CD4-positive, alpha-beta T cell treated with Interleukin-1 beta for 1 hour (primary cell): ENCODE results near the gene NRIP1.

Experiments used
- DNase-seq, 2 donors: peaks; one replicate each; pipeline ENCODE4 v3.0.0-alpha.2; 2020 to 2022

Gene NRIP1

GRCh38 chr21:15064576-15065391 lies at the start of gene NRIP1:
Gene NRIP1, minus strand, starts transcription at chr21:15065000. Its CDS starts 96,808 bp downstream, at chr21:14968192.
- peak; percentile 84 to 88 for DNase-seq

- no peak for DNase-seq
Measured at GRCh38 chr21:15112858-15113257, 48.1 kb upstream of the NRIP1 start.

GRCh38 chr21:15108801-15109200 lies 44.0 kb upstream of the NRIP1 start:
- no peak for DNase-seq

- no peak for DNase-seq
Measured at GRCh38 chr21:15104470-15104869, 39.7 kb upstream of the NRIP1 start.

- no peak for DNase-seq
Measured at GRCh38 chr21:15098908-15099307, 34.1 kb upstream of the NRIP1 start.

GRCh38 chr21:15098181-15098580 lies 33.4 kb upstream of the NRIP1 start:
- no peak for DNase-seq

GRCh38 chr21:15097580-15097979 lies 32.8 kb upstream of the NRIP1 start:
- DNase-seq: no peak

GRCh38 chr21:15096146-15096545 lies 31.3 kb upstream of the NRIP1 start:
- DNase-seq: no peak

- DNase-seq: no peak
Measured at GRCh38 chr21:15095326-15095725, 30.5 kb upstream of the NRIP1 start.

- DNase-seq: no peak
Measured at GRCh38 chr21:15094706-15095105, 29.9 kb upstream of the NRIP1 start.

GRCh38 chr21:15093216-15093615 lies 28.4 kb upstream of the NRIP1 start:
- DNase-seq: no peak

- DNase-seq: no peak
Measured at GRCh38 chr21:15092745-15093144, 27.9 kb upstream of the NRIP1 start.

GRCh38 chr21:15090390-15090789 lies 25.6 kb upstream of the NRIP1 start:
- no peak for DNase-seq

GRCh38 chr21:15088488-15088887 lies 23.7 kb upstream of the NRIP1 start:
- no peak for DNase-seq

GRCh38 chr21:15084668-15085067 lies 19.9 kb upstream of the NRIP1 start:
- DNase-seq: no peak

GRCh38 chr21:15080526-15080925 lies 15.7 kb upstream of the NRIP1 start:
- no peak for DNase-seq

- DNase-seq: no peak
Measured at GRCh38 chr21:15079269-15079668, 14.5 kb upstream of the NRIP1 start.

- no peak for DNase-seq
Measured at GRCh38 chr21:15078180-15078579, 13.4 kb upstream of the NRIP1 start.

GRCh38 chr21:15077529-15078145 lies 12.8 kb upstream of the NRIP1 start:
- DNase-seq: no peak

- no peak for DNase-seq
Measured at GRCh38 chr21:15076730-15077129, 11.9 kb upstream of the NRIP1 start.

- no peak for DNase-seq
Measured at GRCh38 chr21:15071009-15071408, 6.2 kb upstream of the NRIP1 start.

GRCh38 chr21:15066123-15066575 lies 1.3 kb upstream of the NRIP1 start:
- no peak for DNase-seq

- peak; percentile 80 to 81 for DNase-seq
Measured at GRCh38 chr21:15065392-15066122, 757 bp upstream of the NRIP1 start.
